ENCODE results near the gene SPRY1. TPM values are rescaled to one million over a fixed set of nuclear protein-coding genes. Genes with fewer than 3 reads are reported as not detected.

Gene SPRY1
- total RNA-seq, 4 donors from 2014 or later = 22.1 to 47.2 (median 33.7) TPM

- no peaks in the 10 kb centered on the region for H3K27me3 ChIP-seq
- intact Hi-C loops (cut with DNase I; ENCODE audit: low total_unique reads) = no loop called here
- H3K36me3 ChIP-seq = no peaks in the 10 kb centered on the region
- TF ChIP-seq CTCF (IDR thresholded peaks at IDR 0.05) = no peak
- no peak for TF ChIP-seq EP300 (IDR thresholded peaks at IDR 0.05; ENCODE audit: low read depth)
- TF ChIP-seq POLR2AphosphoS5 (IDR thresholded peaks at IDR 0.05) = no peak
- no peak for TF ChIP-seq POLR2A (IDR thresholded peaks at IDR 0.05)
- in situ Hi-C loops (cut with MboI; ENCODE audit: low pct_ligation_motif_present in 1 of 4, low pct_unique_long_range_greater_than_20kb in 1 of 4, low sequenced_read_pairs in 3 of 4) = loop anchor here in 1 of 4 donors (25.0 kb wide), 1 partner anchor 913 kb away; no protein-coding TSS in a partner anchor
- 54 to 71% methylated on average over 3 to 7 of the region's 7 CpGs for WGBS, 2 donors (ENCODE audit: low coverage in 1 of 2)
- no peak for DNase-seq
- H3K27ac ChIP-seq = no peak overlapping the region
- no peak overlapping the region for H3K4me3 ChIP-seq
- no peaks in the 10 kb centered on the region for H3K9me3 ChIP-seq
- H3K4me1 ChIP-seq = peaks cover 0 to 9% (median 0%) of the 10 kb centered on the region in 4 donors
Measured at GRCh38 chr4:123349421-123350190, 47.0 kb upstream of the SPRY1 start.

GRCh38 chr4:123350191-123350544, 46.4 kb upstream of the SPRY1 start:
- intact Hi-C loops (cut with DNase I; ENCODE audit: low total_unique reads) = no loop called here
- H3K4me1 ChIP-seq = peaks cover 0 to 9% (median 0%) of the 10 kb centered on the region in 4 donors
- H3K4me3 ChIP-seq = no peak overlapping the region
- no peaks in the 10 kb centered on the region for H3K9me3 ChIP-seq
- no peaks in the 10 kb centered on the region for H3K36me3 ChIP-seq
- 37 to 55% methylated on average over 4 to 5 of the region's 5 CpGs for WGBS, 2 donors (ENCODE audit: low coverage in 1 of 2)
- TF ChIP-seq EP300 (IDR thresholded peaks at IDR 0.05; ENCODE audit: low read depth) (no peak), CTCF (IDR thresholded peaks at IDR 0.05) (peak in 1 of 5 experiments; percentile 27)
- in situ Hi-C loops (cut with MboI; ENCODE audit: low pct_ligation_motif_present in 1 of 4, low pct_unique_long_range_greater_than_20kb in 1 of 4, low sequenced_read_pairs in 3 of 4) = loop anchor here in 1 of 4 donors (25.0 kb wide), 1 partner anchor 912 kb away; no protein-coding TSS in a partner anchor
- no peaks in the 10 kb centered on the region for H3K27me3 ChIP-seq
- peak; percentile 36 for DNase-seq
- no peak overlapping the region for H3K27ac ChIP-seq

- Histone ChIP-seq H3K4me1 (peaks cover 0 to 9% (median 0%) of the 10 kb centered on the region in 4 donors), H3K36me3 (no peaks in the 10 kb centered on the region), H3K9me3 (no peaks in the 10 kb centered on the region), H3K4me3 (no peak overlapping the region), H3K27ac (no peak overlapping the region), H3K27me3 (no peaks in the 10 kb centered on the region)
- intact Hi-C loops (cut with DNase I; ENCODE audit: low total_unique reads) = no loop called here
- 83 to 95% methylated on average over 1 to 6 of the region's 6 CpGs for WGBS, 2 donors (ENCODE audit: low coverage in 1 of 2)
- TF ChIP-seq POLR2AphosphoS5 (IDR thresholded peaks at IDR 0.05) (no peak), CTCF (IDR thresholded peaks at IDR 0.05) (no peak), EP300 (IDR thresholded peaks at IDR 0.05; ENCODE audit: low read depth) (no peak), POLR2A (IDR thresholded peaks at IDR 0.05) (no peak)
- in situ Hi-C loops (cut with MboI; ENCODE audit: low pct_ligation_motif_present in 1 of 4, low pct_unique_long_range_greater_than_20kb in 1 of 4, low sequenced_read_pairs in 3 of 4) = loop anchor here in 1 of 4 donors (25.0 kb wide), 1 partner anchor 912 kb away; no protein-coding TSS in a partner anchor
- DNase-seq = no peak
Measured at GRCh38 chr4:123350726-123351125, 45.9 kb upstream of the SPRY1 start.

- WGBS, 2 donors (ENCODE audit: low coverage in 1 of 2) = 79 to 80% methylated on average over 1 to 19 of the region's 19 CpGs
- Histone ChIP-seq H3K36me3 (no peaks in the 10 kb centered on the region), H3K4me3 (no peak overlapping the region), H3K4me1 (peaks cover 0 to 9% (median 0%) of the 10 kb centered on the region in 4 donors), H3K27me3 (no peaks in the 10 kb centered on the region), H3K9me3 (no peaks in the 10 kb centered on the region), H3K27ac (peak overlapping the region in 1 of 4 donors; percentile 1)
- TF ChIP-seq POLR2AphosphoS5 (IDR thresholded peaks at IDR 0.05) = no peak
- TF ChIP-seq EP300 (IDR thresholded peaks at IDR 0.05; ENCODE audit: low read depth) = no peak
- TF ChIP-seq CTCF (IDR thresholded peaks at IDR 0.05) = no peak
- TF ChIP-seq POLR2A (IDR thresholded peaks at IDR 0.05) = no peak
- intact Hi-C loops (cut with DNase I; ENCODE audit: low total_unique reads) (no loop called here), in situ Hi-C loops (cut with MboI; ENCODE audit: low pct_ligation_motif_present in 1 of 4, low pct_unique_long_range_greater_than_20kb in 1 of 4, low sequenced_read_pairs in 3 of 4) (loop anchor here in 1 of 4 donors (25.0 kb wide), 1 partner anchor 911 kb away; no protein-coding TSS in a partner anchor)
- DNase-seq = no peak
Measured at GRCh38 chr4:123351713-123352112, 44.9 kb upstream of the SPRY1 start.
